GM18505 (cell line): ENCODE data around the gene VDR.
"Not testable (repeated sequence)": the region's sequence is repeated elsewhere in the genome, so short reads cannot be mapped to it uniquely, and the experiment has no call there.

ENCODE experiments used
- ATAC-seq: cut with Tn5 transposase; IDR thresholded peaks from one replicate; pipeline ENCODE4 v1.9.1; 2021; ENCODE audit not compliant: unreplicated experiment
- POLR2A ChIP-seq: IDR thresholded peaks from 4 replicates; pipeline ENCODE4 v1.6.1; 2011; ENCODE audit warnings: borderline replicate concordance; ENCODE audit not compliant: insufficient read depth, insufficient read length; ENCODE audit errors: extremely low read depth

Gene VDR

DNA sequence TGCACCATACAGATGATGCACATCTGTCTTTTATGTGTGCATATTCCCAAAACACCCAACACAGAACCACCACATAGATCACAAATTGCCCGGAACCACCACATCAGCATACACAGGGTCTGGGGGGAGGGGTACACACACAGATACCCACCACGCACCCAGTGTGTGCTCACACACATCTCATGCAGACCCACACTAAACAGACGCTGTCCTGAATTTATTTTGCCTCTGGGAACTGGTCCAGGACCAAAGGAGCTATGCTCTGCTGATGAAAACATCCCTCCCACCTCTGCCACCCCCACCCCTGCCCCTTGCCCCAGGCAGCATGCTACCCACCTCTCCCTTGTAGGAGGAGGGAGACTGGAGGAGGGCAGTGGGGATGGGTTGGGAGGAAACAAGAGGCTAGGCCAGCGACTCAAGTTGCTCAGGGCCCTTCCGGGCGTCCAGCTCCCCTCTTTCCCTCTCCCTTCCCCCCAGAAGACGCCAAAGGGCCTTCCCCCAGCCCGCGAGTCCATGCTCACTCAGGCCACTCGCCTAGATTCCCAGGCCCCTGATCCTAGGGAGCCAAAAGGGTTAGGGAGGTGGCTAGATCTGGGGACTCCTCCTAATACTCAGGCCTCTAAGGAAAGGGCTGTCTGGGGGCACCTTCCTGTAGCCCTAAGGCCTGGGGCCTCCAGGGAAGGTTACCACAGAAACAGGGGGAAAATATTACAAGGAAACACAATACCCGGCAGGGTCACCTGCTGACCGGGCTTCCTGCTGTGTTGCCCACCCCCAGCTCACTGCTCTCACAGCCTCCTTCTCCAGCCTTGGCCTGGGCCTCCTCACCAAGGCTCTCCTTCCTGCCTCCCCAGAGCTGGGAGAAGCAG lies 88.2 kb downstream of the VDR start:
- ATAC-seq = no peak
- no peak for TF ChIP-seq POLR2A

- not testable (repeated sequence) for ATAC-seq
Observed at GRCh38 chr12:47815447-47815846, 89.3 kb downstream of the VDR start.

DNA sequence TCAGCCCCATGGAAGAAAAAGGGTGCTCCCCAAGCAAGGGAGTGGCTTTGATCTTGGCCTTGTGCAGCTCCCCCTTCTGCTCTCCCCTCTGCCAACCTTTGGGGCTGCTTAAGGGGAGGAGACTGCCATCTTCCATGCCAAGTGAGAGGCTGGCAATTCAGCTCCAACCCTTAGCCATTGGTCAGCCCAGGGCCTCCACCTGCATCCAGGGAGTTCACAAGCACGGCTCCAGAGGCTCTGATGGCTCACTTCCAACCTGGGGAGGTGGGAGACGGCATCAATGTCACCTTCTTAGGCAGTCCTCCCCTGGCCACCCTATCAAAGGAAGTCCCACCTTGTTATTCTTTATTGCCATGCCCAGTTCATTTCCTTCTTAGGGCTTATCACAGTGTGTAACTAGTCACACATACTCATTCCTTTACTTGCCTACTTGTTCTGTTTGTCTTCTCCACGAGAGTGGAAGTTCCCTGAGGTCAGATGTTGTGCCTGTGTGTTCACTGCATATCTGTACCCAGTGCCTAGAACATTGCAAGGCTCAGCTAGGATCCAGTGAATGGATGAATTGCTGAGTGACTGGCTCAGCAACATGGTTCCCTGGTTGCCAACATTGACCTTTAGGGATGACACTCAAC lies 90.1 kb downstream of the VDR start:
- no peak for TF ChIP-seq POLR2A
- ATAC-seq = no peak

- peak; percentile 36 for TF ChIP-seq POLR2A
- ATAC-seq = peak; percentile 5
Observed at GRCh38 chr12:47813511-47814196, 91.1 kb downstream of the VDR start.

DNA sequence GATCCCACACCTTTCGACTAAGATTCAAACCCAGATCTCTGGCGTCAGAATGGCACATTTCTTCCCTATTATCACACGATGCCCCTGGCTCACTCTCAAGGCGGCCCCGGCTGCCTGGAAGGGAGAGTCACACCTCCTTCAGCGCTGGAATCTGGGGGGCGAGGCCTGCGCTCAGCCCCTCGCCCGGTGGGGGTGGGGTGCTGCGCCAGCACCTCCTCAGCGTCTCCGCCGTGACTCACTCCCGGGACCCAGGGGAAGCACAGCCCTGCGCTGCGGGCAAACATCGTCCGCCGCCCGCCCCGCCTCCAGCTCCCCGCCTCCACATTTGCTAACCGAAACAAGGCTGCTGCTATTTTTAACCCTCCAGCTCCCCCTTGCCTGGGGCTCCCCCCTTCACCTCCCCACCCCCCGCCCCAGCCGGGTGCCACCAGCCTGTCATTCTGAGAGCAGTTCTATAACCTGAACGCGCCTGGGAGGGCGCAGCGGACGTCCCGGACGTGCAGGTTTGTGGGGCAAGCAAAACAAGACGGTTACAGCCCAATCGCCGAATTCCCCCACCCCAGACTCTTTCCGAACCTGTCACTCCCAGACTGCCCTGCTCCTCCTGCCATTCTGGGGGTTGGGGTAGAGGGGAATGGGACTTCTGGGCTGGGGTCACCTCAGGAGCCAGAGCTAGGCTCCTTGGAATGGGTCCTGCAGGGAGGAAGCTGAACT lies 91.8 kb downstream of the VDR start:
- peak; percentile 68 for ATAC-seq

DNA sequence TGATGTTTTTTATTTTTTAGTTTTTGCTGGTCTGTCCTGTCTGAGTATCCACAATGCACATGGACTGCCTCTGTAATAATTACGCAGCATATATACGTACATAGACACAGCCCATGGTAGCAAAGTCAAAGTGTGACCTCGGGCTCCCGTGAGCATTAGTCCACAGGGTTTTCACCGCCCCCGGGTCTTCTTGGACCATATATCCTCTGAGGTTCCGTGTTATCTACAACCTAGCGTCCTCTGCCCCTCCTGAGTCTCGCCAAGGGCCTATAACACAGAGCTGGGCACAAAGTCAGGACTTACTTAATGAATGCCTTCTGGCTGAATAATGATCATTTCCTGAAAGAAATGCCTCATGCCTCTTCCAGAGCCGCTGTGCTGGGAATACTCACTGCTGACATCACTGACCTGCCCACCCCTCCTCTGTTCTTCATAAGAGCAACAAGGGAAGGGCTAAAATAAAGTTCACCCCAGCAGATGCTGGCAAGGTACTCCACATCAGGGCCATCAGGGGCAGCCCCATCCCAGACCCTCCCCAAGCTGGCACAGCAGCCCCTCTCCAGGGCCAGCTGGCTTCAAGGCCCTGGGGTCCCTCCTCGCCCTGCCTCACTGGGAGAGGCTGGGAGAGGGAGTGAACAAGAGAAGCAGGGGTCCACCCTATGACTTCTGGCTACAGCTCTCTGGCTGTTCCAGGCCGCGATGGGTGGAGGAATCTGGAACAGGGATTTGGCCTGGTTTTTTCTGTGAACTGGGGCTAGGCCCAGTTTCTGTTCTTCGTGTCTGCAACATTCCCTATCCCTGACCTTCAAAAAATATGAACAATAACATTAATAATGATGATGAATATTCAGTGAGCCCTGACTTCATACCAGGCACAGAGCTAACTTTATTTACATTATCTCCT lies 93.0 kb downstream of the VDR start:
- TF ChIP-seq POLR2A = no peak
- no peak for ATAC-seq

More for the DNA sequence above, 91.8 kb downstream of the VDR start:
- TF ChIP-seq POLR2A = peak; percentile 53

DNA sequence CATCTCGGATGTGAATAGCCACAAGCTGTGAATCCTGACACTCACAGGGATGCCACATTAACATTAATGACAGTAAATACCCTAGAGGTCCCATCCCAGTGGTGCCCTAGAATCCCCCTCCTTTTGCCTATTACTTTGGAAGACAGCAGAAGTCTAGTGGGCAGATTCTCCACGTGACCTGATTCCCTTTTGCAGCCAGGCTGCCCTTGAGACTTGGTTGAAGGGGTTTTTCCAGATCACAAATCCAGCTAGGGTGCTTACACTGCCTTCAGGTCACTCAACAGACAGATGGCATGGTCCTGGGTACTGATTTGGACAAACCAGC lies 93.8 kb downstream of the VDR start:
- TF ChIP-seq POLR2A = no peak
- no peak for ATAC-seq

DNA sequence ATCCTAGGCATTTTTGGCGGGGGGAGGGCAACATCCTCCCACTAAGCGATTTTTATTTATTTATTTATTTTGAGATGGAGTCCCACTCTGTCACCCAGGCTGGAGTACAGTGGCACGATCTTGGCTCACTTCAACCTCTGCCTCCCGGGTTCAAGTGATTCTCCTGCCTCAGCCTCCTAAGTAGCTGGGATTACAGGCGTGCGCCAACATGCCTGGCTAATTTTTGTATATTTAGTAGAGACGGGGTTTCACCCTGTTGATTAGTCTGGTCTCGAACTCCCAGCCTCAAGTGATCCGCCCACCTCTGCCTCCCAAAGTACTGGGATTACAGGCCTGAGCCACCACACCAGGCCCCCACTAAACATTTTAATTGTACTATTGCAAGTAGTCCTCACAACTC lies 95.3 kb downstream of the VDR start:
- not testable (repeated sequence) for ATAC-seq

DNA sequence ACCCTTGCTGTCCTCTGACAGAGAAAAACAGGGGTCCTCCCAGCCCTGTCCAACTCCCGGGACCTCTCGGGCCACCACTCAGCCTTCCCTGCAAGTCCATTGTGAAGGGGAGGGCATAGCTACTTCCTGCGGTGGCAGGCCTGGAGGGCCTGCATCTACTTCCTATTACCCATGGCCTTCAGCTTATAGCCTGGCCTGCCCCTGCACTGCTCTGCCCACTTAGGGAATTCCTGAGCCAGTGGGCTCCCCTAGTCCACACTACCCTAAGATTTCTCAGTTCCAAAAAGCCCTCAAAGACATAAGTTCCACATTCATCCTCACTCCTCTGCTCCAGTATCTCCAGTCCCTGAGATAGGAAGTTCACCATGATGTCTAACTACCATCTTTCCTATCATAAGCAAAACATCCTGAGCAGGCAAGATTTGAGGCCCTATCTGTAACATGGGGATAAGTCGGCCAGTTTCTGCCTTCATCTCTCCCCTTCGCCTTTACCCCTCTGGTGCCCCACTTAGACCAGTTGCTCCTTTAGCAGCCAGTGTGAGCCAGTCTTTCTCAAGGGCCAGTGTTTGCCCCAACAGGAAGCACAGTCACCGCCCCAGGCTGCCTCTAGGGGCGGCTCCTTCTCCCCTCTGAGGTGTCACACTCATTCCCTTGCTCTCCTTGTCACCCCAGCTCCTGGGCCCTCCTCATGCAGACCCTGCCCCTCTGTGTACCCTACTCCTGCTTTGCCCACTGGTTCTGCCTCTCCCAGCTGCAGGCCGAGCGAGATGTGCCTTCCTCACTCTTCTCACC lies 96.0 kb downstream of the VDR start:
- no peak for TF ChIP-seq POLR2A
- no peak for ATAC-seq

- TF ChIP-seq POLR2A = no peak
- ATAC-seq = no peak
Observed at GRCh38 chr12:47808050-47808449, 96.7 kb downstream of the VDR start.

DNA sequence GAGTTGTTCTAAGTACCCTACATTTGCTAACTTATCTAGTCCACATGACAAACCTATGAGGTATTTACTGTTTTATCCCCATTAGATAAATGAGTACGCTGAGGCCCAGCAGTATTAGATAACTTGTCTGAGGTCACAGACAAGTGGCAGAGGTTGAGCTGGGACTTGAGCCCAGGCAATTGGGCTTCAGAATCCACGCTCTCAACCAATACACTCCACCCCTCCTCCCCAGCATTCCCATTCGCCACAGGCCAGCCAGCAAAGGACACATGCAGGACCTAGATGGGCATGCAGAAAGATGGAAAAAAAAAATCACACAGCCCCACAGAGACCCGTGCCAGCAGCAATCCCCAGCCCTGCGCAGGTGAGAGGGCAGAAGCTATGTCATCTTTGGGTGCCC lies 97.5 kb downstream of the VDR start:
- TF ChIP-seq POLR2A = no peak
- no peak for ATAC-seq

GRCh38 chr12:47805417-47805816 lies 99.4 kb downstream of the VDR start:
- no peak for ATAC-seq

More at GRCh38 chr12:47805417-47805816, 99.4 kb downstream of the VDR start:
- TF ChIP-seq POLR2A = no peak
